HepG2 (cell line): ENCODE measurements around the gene CCDC91. TPM values are rescaled to one million over a fixed set of nuclear protein-coding genes. Genes with fewer than 3 reads are reported as not detected.

Experiments
- ATAC-seq: fragments of 200-7000 bp; cut with Tn5 transposase; 3 replicates; pipeline ENCODE4 v1.9.1; 2020; ENCODE audit warnings: mild to moderate bottlenecking, moderate library complexity
- BruUV-seq: library from RNA; stranded (reverse); fragments of 400-500 nt; replicated peaks from 2 replicates; lab custom pipeline; 2021; lab: Mats Ljungman, UMichigan
- CTCF ChIA-PET: fragments of 300-600 bp; formaldehyde crosslinking; extraction: SDS; loops from one replicate; lab custom pipeline; 2021; ENCODE audit warnings: low total read pairs, inconsistent platforms, low intra/inter-chr PET ratio; lab: Yijun Ruan, JAX
- POLR2A ChIA-PET: fragments of 350-600 bp; sonication (Branson Sonifier 250); formaldehyde crosslinking; loops from one replicate; lab custom pipeline; 2020; ENCODE audit warnings: antibody characterized with exemption, inconsistent platforms; lab: Yijun Ruan, JAX
- DNase-seq: peaks from one replicate; pipeline ENCODE4 v3.0.0-alpha.2; 2015; ENCODE audit warnings: low spot score
- FAIRE-seq: peaks from 3 replicates; lab custom pipeline; 2011; peaks lifted over from hg19 to GRCh38; lab: Jason Lieb, UNC
- H2AFZ ChIP-seq: one replicate; pipeline ENCODE4 v1.6.1; 2011; ENCODE audit warnings: low read length, inconsistent platforms
- H3K27ac ChIP-seq: fragments of 300-600 bp; 3 replicates; pipeline ENCODE4 v1.8.0; 2011; ENCODE audit warnings: mixed run types, mild to moderate bottlenecking, mixed read lengths, low read length, inconsistent platforms; ENCODE audit not compliant: insufficient read depth; ENCODE audit errors: extremely low read length
- H3K27me3 ChIP-seq, 2 experiments: fragments of 200-600 bp in 1 of 2; 2 replicates in 1 of 2; 3 replicates in 1 of 2; pipeline versions ENCODE4 v1.6.0 to v1.8.0; 2011; ENCODE audit warnings: low read length in 2 of 2, mild to moderate bottlenecking in 2 of 2, moderate library complexity in 2 of 2, inconsistent platforms in 1 of 2; ENCODE audit not compliant: insufficient read depth in 2 of 2, control insufficient read depth in 1 of 2
- H3K36me3 ChIP-seq, 2 experiments: fragments of 200-600 bp in 1 of 2; replicated peaks in 1 of 2; 2 replicates in 1 of 2; 3 replicates in 1 of 2; pipeline versions ENCODE4 v1.5.1 to v1.8.0; 2011; ENCODE audit warnings: low read length in 2 of 2, inconsistent platforms in 1 of 2; ENCODE audit not compliant: insufficient read depth in 2 of 2, control insufficient read depth in 1 of 2
- H3K4me1 ChIP-seq: 2 replicates; pipeline ENCODE4 v1.5.1; 2012; ENCODE audit warnings: low read length, inconsistent platforms; ENCODE audit not compliant: insufficient read depth
- H3K4me2 ChIP-seq: 2 replicates; pipeline ENCODE4 v1.6.0; 2011; ENCODE audit warnings: low read depth, low read length, inconsistent platforms
- H3K4me3 ChIP-seq, 3 experiments: fragments of 200-600 bp in 1 of 3; sonication (generic), shearing (Covaris generic) in 1 of 3; replicated peaks in 1 of 3; 2 replicates each; pipeline ENCODE4 v1.5.1; 2011 to 2016; ENCODE audit warnings: low read length in 3 of 3, inconsistent platforms in 2 of 3, low read depth in 2 of 3, mild to moderate bottlenecking in 2 of 3, control low read depth in 1 of 3, mixed read lengths in 1 of 3; ENCODE audit not compliant: insufficient read depth in 1 of 3
- H3K79me2 ChIP-seq: one replicate; pipeline ENCODE4 v1.6.1; 2011; ENCODE audit warnings: low read length, inconsistent platforms; ENCODE audit not compliant: insufficient read depth
- H3K9ac ChIP-seq: 2 replicates; pipeline ENCODE4 v1.6.0; 2011; ENCODE audit warnings: mild to moderate bottlenecking, low read depth, low read length, inconsistent platforms; ENCODE audit not compliant: insufficient read depth
- H3K9me3 ChIP-seq: 2 replicates; pipeline ENCODE4 v1.5.1; 2012; ENCODE audit warnings: mild to moderate bottlenecking, low read length
- H4K20me1 ChIP-seq: 2 replicates; pipeline ENCODE4 v1.6.0; 2011; ENCODE audit warnings: inconsistent platforms, mild to moderate bottlenecking, low read length, moderate library complexity; ENCODE audit not compliant: insufficient read depth
- ARID5B ChIP-seq: IDR thresholded peaks from 2 replicates; pipeline ENCODE4 v1.4.0; 2020; ENCODE audit warnings: mild to moderate bottlenecking, missing genetic modification reagents
- ATM ChIP-seq: fragments of 450-650 bp; IDR thresholded peaks from 2 replicates; pipeline ENCODE4 v1.7.1; 2017; ENCODE audit warnings: mild to moderate bottlenecking, borderline replicate concordance
- ELF1 ChIP-seq: sonication (generic); formaldehyde crosslinking; IDR thresholded peaks from 2 replicates; pipeline ENCODE4 v1.4.0; 2020; ENCODE audit warnings: missing genetic modification reagents
- HOXA7 ChIP-seq: sonication (generic); formaldehyde crosslinking; IDR thresholded peaks from 2 replicates; pipeline ENCODE4 v1.8.1; 2022; ENCODE audit warnings: mild to moderate bottlenecking, missing genetic modification reagents, moderate library complexity
- HOXA9 ChIP-seq: sonication (generic); formaldehyde crosslinking; IDR thresholded peaks from 2 replicates; pipeline ENCODE4 v1.8.1; 2022; ENCODE audit warnings: missing genetic modification reagents, mild to moderate bottlenecking, moderate library complexity, borderline replicate concordance
- MXD4 ChIP-seq: IDR thresholded peaks from 2 replicates; pipeline ENCODE4 v1.6.1; 2016; ENCODE audit warnings: mild to moderate bottlenecking, missing biosample characterization, missing genetic modification reagents
- PAX8 ChIP-seq: sonication (generic); formaldehyde crosslinking; IDR thresholded peaks from 2 replicates; pipeline ENCODE4 v1.8.0; 2022; ENCODE audit warnings: mild to moderate bottlenecking, missing genetic modification reagents, borderline replicate concordance
- THRA ChIP-seq: sonication (generic); formaldehyde crosslinking; IDR thresholded peaks from 2 replicates; pipeline ENCODE4 v1.4.0; 2020; ENCODE audit warnings: missing genetic modification reagents, borderline replicate concordance
- YEATS4 ChIP-seq: sonication (generic); formaldehyde crosslinking; IDR thresholded peaks from 2 replicates; pipeline ENCODE4 v1.4.0; 2020; ENCODE audit warnings: missing genetic modification reagents, borderline replicate concordance
- ZNF614 ChIP-seq: IDR thresholded peaks from 2 replicates; pipeline ENCODE4 v1.6.1; 2018; ENCODE audit warnings: missing biosample characterization, missing genetic modification reagents, inconsistent platforms, borderline replicate concordance
- ZNF775 ChIP-seq: sonication (generic); formaldehyde crosslinking; IDR thresholded peaks from 2 replicates; pipeline ENCODE4 v1.4.0; 2020; ENCODE audit warnings: missing genetic modification reagents, mild to moderate bottlenecking, moderate library complexity, borderline replicate concordance
- WGBS: methylation state at CpG from one replicate; pipeline ENCODE4 v1.1.6; 2017; ENCODE audit warnings: low lambda C conversion rate; 5-methylcytosine and 5-hydroxymethylcytosine counted together
- in situ Hi-C: cut with HindIII; loops from 2 replicates; pipeline ENCODE4 v1.10.0; 2017; ENCODE audit warnings: low pct_unique_long_range_greater_than_20kb; ENCODE audit not compliant: extremely low pct_ligation_motif_present
- intact Hi-C: fragments of 100-400 bp; cut with micrococcal nuclease; formaldehyde crosslinking; loops from one replicate; pipeline ENCODE4 v1.10.0; 2022; ENCODE audit not compliant: unreplicated experiment
- polyA plus RNA-seq, 8 experiments: library from polyadenylated mRNA; depleted of rRNA in 3 of 8; stranded (reverse) in 7 of 8; unstranded in 1 of 8; fragments of >200 nt; fragmentation: Illumina TruSeq in 4 of 8; extraction: Trizol in 4 of 8; gene quantifications; 2 replicates each; pipeline versions ENCODE4 v1.2.1 to v1.2.3, GENCODE V29; 2011 to 2016; ENCODE audit warnings: low read depth in 4 of 8, missing spikeins in 1 of 8, mixed read lengths in 1 of 8; ENCODE audit not compliant: insufficient read depth in 1 of 8
- total RNA-seq, 5 experiments: library from RNA; depleted of rRNA; stranded (reverse); fragments of >200 nt; fragmentation: Illumina TruSeq; extraction: Trizol; gene quantifications; 2 replicates each; pipeline ENCODE4 v1.2.3, GENCODE V29; 2016; ENCODE audit warnings: low read depth in 1 of 5

Gene CCDC91
- total and polyA plus RNA-seq, 2 of the 13 experiments (the other 11 are each of a cell fraction or from before 2014, with no cell fraction given): 9.8 to 15.8 TPM

- WGBS: 74% methylated on average over 3 of the region's 4 CpGs
- in situ Hi-C loops: no loop called here
- intact Hi-C loops: no loop called here
Observed at GRCh38 chr12:28340261-28341045, 150.2 kb downstream of the CCDC91 start.

GRCh38 chr12:28343713-28344112 is 153.5 kb downstream of the CCDC91 start:
- no peaks in the 10 kb centered on the region for H3K27me3 ChIP-seq
- no peak for DNase-seq
- no peaks in the 10 kb centered on the region for H3K79me2 ChIP-seq
- H3K4me2 ChIP-seq: no peak overlapping the region
- no peaks in the 10 kb centered on the region for H3K4me1 ChIP-seq
- H3K4me3 ChIP-seq: no peak overlapping the region
- ChIA-PET CTCF (no interaction called here), POLR2A (no interaction called here)
- TF ChIP-seq ARID5B (CRISPR knock-in tag): no peak
- TF ChIP-seq HOXA9 (CRISPR knock-in tag): no peak
- TF ChIP-seq MXD4 (CRISPR knock-in tag): no peak
- TF ChIP-seq THRA (CRISPR knock-in tag): no peak
- TF ChIP-seq ZNF775 (CRISPR knock-in tag): no peak
- TF ChIP-seq ELF1 (CRISPR knock-in tag): no peak
- TF ChIP-seq YEATS4 (CRISPR knock-in tag): no peak
- in situ Hi-C loops: no loop called here
- WGBS: 59% methylated on average over 1 of the region's 1 CpG
- no peak for ATAC-seq
- no peaks in the 10 kb centered on the region for H3K9me3 ChIP-seq
- H2AFZ ChIP-seq: no peak overlapping the region
- intact Hi-C loops: no loop called here
- no peak overlapping the region for H3K9ac ChIP-seq
- H3K36me3 ChIP-seq: no peaks in the 10 kb centered on the region
- no peak for FAIRE-seq
- no peaks in the 10 kb centered on the region for H4K20me1 ChIP-seq
- H3K27ac ChIP-seq: no peak overlapping the region
- BruUV-seq: no TSS peak

More at GRCh38 chr12:28340261-28341045, 150.2 kb downstream of the CCDC91 start:
- Histone ChIP-seq H3K4me2 (no peak overlapping the region), H2AFZ (no peak overlapping the region), H3K36me3 (no peaks in the 10 kb centered on the region), H3K79me2 (no peaks in the 10 kb centered on the region), H3K4me3 (no peak overlapping the region), H3K9ac (no peak overlapping the region), H3K27me3 (no peaks in the 10 kb centered on the region), H4K20me1 (no peaks in the 10 kb centered on the region), H3K27ac (no peak overlapping the region), H3K9me3 (no peaks in the 10 kb centered on the region), H3K4me1 (no peaks in the 10 kb centered on the region)
- POLR2A ChIA-PET: no interaction called here
- TF ChIP-seq ATM (no peak), HOXA7 (CRISPR knock-in tag) (no peak), PAX8 (CRISPR knock-in tag) (no peak), ZNF614 (CRISPR knock-in tag) (no peak)
- FAIRE-seq (no peak), ATAC-seq (no peak), DNase-seq (no peak)
- CTCF ChIA-PET: no interaction called here
- BruUV-seq: no TSS peak
